Lower leg skin (tissue), 3 donors: ENCODE measurements around the gene DENND1A.

Experiments used
- POLR2A ChIP-seq, 2 donors: fragments of 450-650 bp; IDR thresholded peaks; one replicate each; pipeline ENCODE4 v1.6.1; 2016 to 2017; ENCODE audit warnings: antibody characterized with exemption in 2 of 2, mild to moderate bottlenecking in 1 of 2, moderate library complexity in 1 of 2
- TF ChIP-seq, protein P1 (sequence below), 3 donors: fragments of 450-650 bp; IDR thresholded peaks; one replicate each; pipeline ENCODE4 v1.5.1; 2016; ENCODE audit warnings: antibody characterized with exemption in 3 of 3, mild to moderate bottlenecking in 3 of 3, moderate library complexity in 2 of 3

- TF ChIP-seq, protein P1, sequence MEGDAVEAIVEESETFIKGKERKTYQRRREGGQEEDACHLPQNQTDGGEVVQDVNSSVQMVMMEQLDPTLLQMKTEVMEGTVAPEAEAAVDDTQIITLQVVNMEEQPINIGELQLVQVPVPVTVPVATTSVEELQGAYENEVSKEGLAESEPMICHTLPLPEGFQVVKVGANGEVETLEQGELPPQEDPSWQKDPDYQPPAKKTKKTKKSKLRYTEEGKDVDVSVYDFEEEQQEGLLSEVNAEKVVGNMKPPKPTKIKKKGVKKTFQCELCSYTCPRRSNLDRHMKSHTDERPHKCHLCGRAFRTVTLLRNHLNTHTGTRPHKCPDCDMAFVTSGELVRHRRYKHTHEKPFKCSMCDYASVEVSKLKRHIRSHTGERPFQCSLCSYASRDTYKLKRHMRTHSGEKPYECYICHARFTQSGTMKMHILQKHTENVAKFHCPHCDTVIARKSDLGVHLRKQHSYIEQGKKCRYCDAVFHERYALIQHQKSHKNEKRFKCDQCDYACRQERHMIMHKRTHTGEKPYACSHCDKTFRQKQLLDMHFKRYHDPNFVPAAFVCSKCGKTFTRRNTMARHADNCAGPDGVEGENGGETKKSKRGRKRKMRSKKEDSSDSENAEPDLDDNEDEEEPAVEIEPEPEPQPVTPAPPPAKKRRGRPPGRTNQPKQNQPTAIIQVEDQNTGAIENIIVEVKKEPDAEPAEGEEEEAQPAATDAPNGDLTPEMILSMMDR (IDR thresholded peaks at IDR 0.05), result no peak
- TF ChIP-seq POLR2A (IDR thresholded peaks at IDR 0.05), result no peak
These were observed 187.7 kb downstream of the DENND1A start for GRCh38 chr9:123742009-123742767.
